GM21381 (cell line): ENCODE measurements around the gene HPCAL1.
A peak's percentile ranks its signal among the peaks of the same experiment; 100 is the strongest.

Experiments used
- ATAC-seq: cut with Tn5 transposase; IDR thresholded peaks from one replicate; pipeline ENCODE4 v1.9.1; 2021; ENCODE audit warnings: mild to moderate bottlenecking, moderate library complexity; ENCODE audit not compliant: unreplicated experiment

Gene HPCAL1

GRCh38 chr2:10382354-10383061, 79.8 kb downstream of the HPCAL1 start:
- peak; percentile 45 for ATAC-seq

- ATAC-seq: no peak
Measured at GRCh38 chr2:10383960-10384734, 81.4 kb downstream of the HPCAL1 start.

- no peak for ATAC-seq
Measured at GRCh38 chr2:10385501-10385900, 82.8 kb downstream of the HPCAL1 start.

- ATAC-seq: no peak
Measured at GRCh38 chr2:10385933-10386773, 83.4 kb downstream of the HPCAL1 start.

- ATAC-seq: no peak
Measured at GRCh38 chr2:10387033-10387432, 84.3 kb downstream of the HPCAL1 start.

GRCh38 chr2:10388954-10389560, 86.4 kb downstream of the HPCAL1 start:
- no peak for ATAC-seq

GRCh38 chr2:10389573-10389972, 86.9 kb downstream of the HPCAL1 start:
- no peak for ATAC-seq

- ATAC-seq: no peak
Measured at GRCh38 chr2:10390369-10390801, 87.7 kb downstream of the HPCAL1 start.

- no peak for ATAC-seq
Measured at GRCh38 chr2:10392100-10392499, 89.4 kb downstream of the HPCAL1 start.

GRCh38 chr2:10392548-10392947, 89.8 kb downstream of the HPCAL1 start:
- no peak for ATAC-seq

GRCh38 chr2:10392951-10393639, 90.4 kb downstream of the HPCAL1 start:
- no peak for ATAC-seq

- no peak for ATAC-seq
Measured at GRCh38 chr2:10393640-10393982, 90.9 kb downstream of the HPCAL1 start.

GRCh38 chr2:10395893-10396292, 93.2 kb downstream of the HPCAL1 start:
- ATAC-seq: no peak

GRCh38 chr2:10396464-10396863, 93.8 kb downstream of the HPCAL1 start:
- ATAC-seq: no peak

- no peak for ATAC-seq
Measured at GRCh38 chr2:10397297-10397875, 94.7 kb downstream of the HPCAL1 start.

- ATAC-seq: no peak
Measured at GRCh38 chr2:10397878-10398277, 95.2 kb downstream of the HPCAL1 start.

- ATAC-seq: no peak
Measured at GRCh38 chr2:10398496-10398895, 95.8 kb downstream of the HPCAL1 start.

- no peak for ATAC-seq
Measured at GRCh38 chr2:10399358-10399757, 96.7 kb downstream of the HPCAL1 start.

GRCh38 chr2:10400002-10400401, 97.3 kb downstream of the HPCAL1 start:
- no peak for ATAC-seq

- ATAC-seq: no peak
Measured at GRCh38 chr2:10400568-10400977, 97.9 kb downstream of the HPCAL1 start.
